Thyroid gland (tissue), 4 donors: ENCODE results near the gene PPP2R5C. TPM values are rescaled to one million over a fixed set of nuclear protein-coding genes. Genes with fewer than 3 reads are reported as not detected.
A peak's percentile ranks its signal among the peaks of the same experiment; 100 is the strongest.

Experiments
- DNase-seq, 2 donors: peaks; one replicate each; pipeline ENCODE4 v3.0.0-alpha.2; 2019
- H3K27ac ChIP-seq, 3 donors: fragments of 200-600 bp; sonication (generic); 1 replicate in 2 of 3; 2 replicates in 1 of 3; pipeline ENCODE4 v1.5.1; 2016 to 2019; ENCODE audit warnings: mild to moderate bottlenecking in 1 of 3, moderate library complexity in 1 of 3
- H3K27me3 ChIP-seq: fragments of 200-600 bp; sonication (generic); one replicate; pipeline ENCODE4 v1.5.1; 2019
- H3K36me3 ChIP-seq, 2 donors: fragments of 200-600 bp; sonication (generic); one replicate each; pipeline ENCODE4 v1.5.1; 2016 to 2019
- H3K4me1 ChIP-seq, 2 donors: fragments of 200-600 bp; sonication (generic); one replicate each; pipeline ENCODE4 v1.5.1; 2017 to 2019
- H3K4me3 ChIP-seq, 3 donors: fragments of 200-600 bp; sonication (generic); replicated peaks in 1 of 3; 1 replicate in 2 of 3; 2 replicates in 1 of 3; pipeline ENCODE4 v1.5.1; 2016; ENCODE audit warnings: mild to moderate bottlenecking in 1 of 3
- H3K9me3 ChIP-seq: fragments of 200-600 bp; sonication (generic); one replicate; pipeline ENCODE4 v1.5.1; 2017
- POLR2A ChIP-seq, 2 donors: fragments of 450-650 bp; IDR thresholded peaks; one replicate each; pipeline ENCODE4 v1.6.1; 2017; ENCODE audit warnings: antibody characterized with exemption in 2 of 2, mild to moderate bottlenecking in 2 of 2, moderate library complexity in 1 of 2
- WGBS, 2 donors: methylation state at CpG; one replicate each; pipeline ENCODE4 v1.1.5; 2017; 5-methylcytosine and 5-hydroxymethylcytosine counted together
- intact Hi-C: fragments of 100-400 bp; cut with DNase I; formaldehyde crosslinking; loops from one replicate; pipeline ENCODE4 v1.15.1; 2023
- total RNA-seq, 4 donors: library from RNA; depleted of rRNA; stranded (reverse); fragments of >200 nt; gene quantifications; one replicate each; pipeline ENCODE4 v1.2.3, GENCODE V29; 2016
- TF ChIP-seq, protein P1 (sequence below), 6 experiments: fragments of 200-600 bp in 3 of 6; fragments of 450-650 bp in 3 of 6; sonication (generic) in 3 of 6; IDR thresholded peaks; one replicate each; pipeline ENCODE4 v1.5.1; 2016 to 2019; ENCODE audit warnings: antibody characterized with exemption in 6 of 6, mild to moderate bottlenecking in 2 of 6, inconsistent platforms in 1 of 6, moderate library complexity in 1 of 6

PPP2R5C gene
- total RNA-seq, 4 donors from 2014 or later: 105 to 209 (median 141) TPM

- no peaks in the 10 kb centered on the region for H3K9me3 ChIP-seq
- intact Hi-C loops: loop anchor here (10.0 kb wide), 1 partner anchor 133 kb away; no protein-coding TSS in a partner anchor
- 87 to 89% methylated on average over 9 of the region's 9 CpGs for WGBS, 2 donors
- TF ChIP-seq, protein P1, sequence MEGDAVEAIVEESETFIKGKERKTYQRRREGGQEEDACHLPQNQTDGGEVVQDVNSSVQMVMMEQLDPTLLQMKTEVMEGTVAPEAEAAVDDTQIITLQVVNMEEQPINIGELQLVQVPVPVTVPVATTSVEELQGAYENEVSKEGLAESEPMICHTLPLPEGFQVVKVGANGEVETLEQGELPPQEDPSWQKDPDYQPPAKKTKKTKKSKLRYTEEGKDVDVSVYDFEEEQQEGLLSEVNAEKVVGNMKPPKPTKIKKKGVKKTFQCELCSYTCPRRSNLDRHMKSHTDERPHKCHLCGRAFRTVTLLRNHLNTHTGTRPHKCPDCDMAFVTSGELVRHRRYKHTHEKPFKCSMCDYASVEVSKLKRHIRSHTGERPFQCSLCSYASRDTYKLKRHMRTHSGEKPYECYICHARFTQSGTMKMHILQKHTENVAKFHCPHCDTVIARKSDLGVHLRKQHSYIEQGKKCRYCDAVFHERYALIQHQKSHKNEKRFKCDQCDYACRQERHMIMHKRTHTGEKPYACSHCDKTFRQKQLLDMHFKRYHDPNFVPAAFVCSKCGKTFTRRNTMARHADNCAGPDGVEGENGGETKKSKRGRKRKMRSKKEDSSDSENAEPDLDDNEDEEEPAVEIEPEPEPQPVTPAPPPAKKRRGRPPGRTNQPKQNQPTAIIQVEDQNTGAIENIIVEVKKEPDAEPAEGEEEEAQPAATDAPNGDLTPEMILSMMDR (IDR thresholded peaks at IDR 0.05): no peak
- no peak for TF ChIP-seq POLR2A (IDR thresholded peaks at IDR 0.05)
- no peaks in the 10 kb centered on the region for H3K27me3 ChIP-seq
- peak in 1 of 2 donors; percentile 26 for DNase-seq
- no peaks in the 10 kb centered on the region for H3K36me3 ChIP-seq
- H3K27ac ChIP-seq: peak overlapping the region in 1 of 3 donors; percentile 17
- H3K4me1 ChIP-seq: peaks cover 19 to 22% of the 10 kb centered on the region in 2 donors
- H3K4me3 ChIP-seq: no peak overlapping the region
These were observed 200.4 kb downstream of the PPP2R5C start for GRCh38 chr14:101961746-101962502.

DNA sequence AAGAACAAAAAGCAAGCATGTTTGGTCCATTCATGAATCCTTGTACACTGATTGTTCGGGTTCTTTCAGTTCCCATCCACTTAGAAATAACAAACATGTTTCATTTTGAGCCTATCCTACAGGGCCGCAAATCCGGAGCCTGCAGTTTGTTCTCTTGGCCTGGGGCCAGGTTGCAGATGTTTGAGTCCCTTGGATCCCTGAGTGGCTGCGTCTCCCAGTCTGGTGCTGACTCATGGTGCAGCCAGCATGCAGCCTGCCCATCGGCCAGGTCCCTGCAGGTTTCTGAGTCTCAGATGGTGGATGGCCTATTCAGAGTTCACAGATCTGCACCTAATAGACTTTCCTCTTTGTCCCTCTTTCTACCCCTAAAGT, 201.0 kb downstream of the PPP2R5C start:
- Histone ChIP-seq H3K4me1 (peaks cover 22 to 27% of the 10 kb centered on the region in 2 donors), H3K27me3 (no peaks in the 10 kb centered on the region), H3K4me3 (no peak overlapping the region), H3K27ac (peak overlapping the region in 1 of 3 donors; percentile 17), H3K9me3 (no peaks in the 10 kb centered on the region), H3K36me3 (no peaks in the 10 kb centered on the region)
- DNase-seq: peak; percentile 56 to 81
- intact Hi-C loops: loop anchor here (10.0 kb wide), 1 partner anchor 132 kb away; no protein-coding TSS in a partner anchor
- TF ChIP-seq, protein P1 (IDR thresholded peaks at IDR 0.05): no peak
- TF ChIP-seq POLR2A (IDR thresholded peaks at IDR 0.05): no peak
- WGBS, 2 donors: 47 to 55% methylated on average over 5 of the region's 5 CpGs

DNA sequence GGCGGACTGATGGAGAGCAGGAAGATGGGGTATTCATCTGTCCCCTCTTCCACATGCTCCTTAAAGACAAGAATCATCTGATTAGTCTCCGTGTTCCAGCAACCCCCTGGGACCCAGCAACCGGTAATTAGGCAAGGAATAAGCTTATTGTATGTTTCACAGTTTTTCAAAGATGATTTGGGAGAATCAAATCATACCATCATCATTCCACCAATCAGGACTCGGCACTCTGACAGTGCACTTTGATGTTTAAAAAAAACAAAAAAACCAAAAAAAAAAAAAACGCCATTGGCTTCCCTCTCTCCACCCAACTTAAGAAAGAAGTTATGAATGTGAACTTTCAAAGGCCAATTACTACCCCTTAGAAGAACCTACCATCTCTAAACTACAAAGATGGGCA, 201.5 kb downstream of the PPP2R5C start:
- 85 to 88% methylated on average over 5 of the region's 5 CpGs for WGBS, 2 donors
- Histone ChIP-seq H3K9me3 (no peaks in the 10 kb centered on the region), H3K27me3 (no peaks in the 10 kb centered on the region), H3K4me1 (peaks cover 22 to 33% of the 10 kb centered on the region in 2 donors), H3K36me3 (no peaks in the 10 kb centered on the region), H3K4me3 (no peak overlapping the region), H3K27ac (no peak overlapping the region)
- no peak for TF ChIP-seq POLR2A (IDR thresholded peaks at IDR 0.05)
- TF ChIP-seq, protein P1 (IDR thresholded peaks at IDR 0.05): no peak
- DNase-seq: no peak
- intact Hi-C loops: loop anchor here (10.0 kb wide), 1 partner anchor 132 kb away; no protein-coding TSS in a partner anchor

- TF ChIP-seq, protein P1 (IDR thresholded peaks at IDR 0.05): no peak
- no peak for TF ChIP-seq POLR2A (IDR thresholded peaks at IDR 0.05)
- WGBS, 2 donors: 56 to 59% methylated on average over 20 of the region's 20 CpGs
- Histone ChIP-seq H3K27ac (peak overlapping the region in 1 of 3 donors; percentile 41), H3K36me3 (no peaks in the 10 kb centered on the region), H3K4me1 (peaks cover 22 to 39% of the 10 kb centered on the region in 2 donors), H3K27me3 (no peaks in the 10 kb centered on the region), H3K9me3 (no peaks in the 10 kb centered on the region), H3K4me3 (no peak overlapping the region)
- intact Hi-C loops: loop anchor here (10.0 kb wide), 1 partner anchor 131 kb away; no protein-coding TSS in a partner anchor
- DNase-seq: no peak
These were observed 202.3 kb downstream of the PPP2R5C start for GRCh38 chr14:101963656-101964296.
